HK-2 (cell line): ENCODE data around the gene TRMT6.

Source experiments
- DNase-seq: peaks from one replicate; pipeline ENCODE4 v3.0.0-alpha.2; 2018; ENCODE audit not compliant: unreplicated experiment

The TRMT6 gene

GRCh38 chr20:5949943-5950270, 426 bp downstream of the TRMT6 start:
- no peak for DNase-seq

DNA sequence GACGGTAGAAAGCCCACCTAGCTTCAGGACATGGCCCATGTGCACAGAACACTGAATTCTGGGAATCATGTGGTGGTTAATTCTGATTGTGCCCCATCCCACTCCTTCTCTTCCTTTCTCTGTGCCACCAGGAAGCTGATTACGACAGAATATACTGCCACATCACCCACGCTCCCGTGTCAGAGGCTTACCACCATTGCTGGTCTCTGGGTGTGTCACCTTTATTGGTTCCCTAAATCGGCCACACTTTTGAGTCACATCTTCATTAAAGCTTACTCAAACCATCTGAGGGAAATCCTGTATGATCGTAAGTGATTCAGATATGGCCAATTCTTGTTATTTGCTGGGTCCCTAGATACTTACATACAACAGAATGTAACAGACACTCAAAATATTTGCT, 3.1 kb downstream of the TRMT6 start:
- DNase-seq, result no peak

DNA sequence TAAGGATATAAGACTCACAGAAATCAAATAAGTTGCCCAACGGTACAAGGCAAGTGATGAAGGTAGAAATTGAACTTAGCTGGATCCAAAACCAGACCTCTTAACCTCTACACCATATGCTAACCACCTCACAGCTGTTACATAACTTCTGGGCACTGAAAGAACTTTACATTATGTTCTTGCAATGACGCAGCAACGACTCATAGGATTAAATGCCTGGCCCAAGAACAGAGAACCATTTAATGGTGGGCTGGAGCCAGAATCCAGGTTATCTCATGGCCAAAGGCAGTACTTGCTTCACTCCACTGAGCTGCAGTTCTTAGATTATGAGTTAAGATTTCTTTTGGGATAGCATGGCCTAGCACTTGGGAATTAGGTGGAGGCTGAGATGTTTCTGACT, 4.4 kb downstream of the TRMT6 start:
- no peak for DNase-seq

DNA sequence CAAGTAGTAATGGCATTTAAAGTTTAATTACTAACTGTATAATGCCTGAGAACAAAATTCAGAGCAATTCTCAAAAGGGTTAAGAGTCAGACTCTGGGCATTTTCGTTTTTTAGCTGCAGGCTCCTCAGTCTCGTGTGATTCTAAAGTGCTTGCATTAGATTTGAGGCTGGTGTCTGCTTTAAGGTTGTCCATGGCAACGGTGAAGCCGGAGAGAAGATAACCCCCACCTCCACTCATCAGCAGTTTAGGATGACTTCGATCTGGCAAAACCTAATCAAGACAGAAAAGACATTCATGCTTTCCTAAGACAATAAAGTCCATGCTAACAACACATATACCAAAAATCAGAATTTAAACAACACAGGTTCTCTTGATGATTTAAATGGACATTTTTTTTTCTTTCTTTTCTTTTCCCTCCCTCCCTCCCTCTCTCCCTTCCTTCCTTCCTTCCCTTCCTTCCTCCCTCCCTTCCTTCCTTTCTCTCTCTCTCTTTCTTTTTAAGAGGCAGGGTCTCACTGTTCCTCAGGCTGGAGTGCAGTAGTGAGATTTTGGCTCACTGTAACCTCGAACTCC, 11.8 kb downstream of the TRMT6 start:
- DNase-seq, result no peak

DNA sequence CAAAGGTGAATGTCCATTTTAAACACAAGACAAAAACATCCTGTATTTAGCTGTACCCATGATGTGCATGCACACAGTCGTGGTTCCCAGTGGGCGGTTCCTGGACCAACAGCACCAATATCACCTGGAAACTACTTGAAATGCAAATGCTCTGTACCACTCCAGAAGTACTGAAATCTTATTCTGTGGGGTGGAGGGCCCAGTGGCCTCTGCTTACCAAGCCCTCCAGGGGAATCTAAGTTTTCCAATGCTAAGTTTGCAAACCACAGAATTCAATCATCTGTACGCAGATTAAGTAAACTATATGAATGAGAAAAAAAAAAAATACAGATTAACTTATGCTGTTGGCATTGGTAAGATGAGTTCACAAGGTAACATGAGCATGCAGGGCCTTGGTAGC, 14.1 kb downstream of the TRMT6 start:
- no peak for DNase-seq

- DNase-seq, result no peak
These were observed 14.9 kb downstream of the TRMT6 start for GRCh38 chr20:5935384-5935783.

- DNase-seq, result no peak
These were observed 16.4 kb downstream of the TRMT6 start for GRCh38 chr20:5933802-5934436.

DNA sequence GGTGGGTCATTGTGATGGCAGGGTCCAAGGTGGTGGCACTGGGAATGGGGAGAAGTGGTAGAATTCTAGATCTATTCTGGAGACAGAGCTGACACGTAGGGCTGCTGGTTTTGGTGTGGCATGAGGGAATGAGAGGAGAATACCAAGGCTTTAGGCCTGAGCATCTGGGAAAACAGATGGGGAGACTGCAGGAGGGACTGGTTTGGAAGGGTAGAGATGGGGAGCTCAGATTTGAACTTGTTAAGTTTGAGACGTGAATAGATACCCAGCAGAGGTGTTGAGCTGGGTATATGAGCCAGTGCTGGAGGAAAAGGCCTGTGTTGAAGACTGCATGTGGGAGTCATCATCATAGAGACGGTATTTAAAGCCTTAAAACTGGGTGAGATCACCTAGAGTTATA, 17.5 kb downstream of the TRMT6 start:
- no peak for DNase-seq

GRCh38 chr20:5931411-5931810, 18.9 kb downstream of the TRMT6 start:
- DNase-seq, result no peak

DNA sequence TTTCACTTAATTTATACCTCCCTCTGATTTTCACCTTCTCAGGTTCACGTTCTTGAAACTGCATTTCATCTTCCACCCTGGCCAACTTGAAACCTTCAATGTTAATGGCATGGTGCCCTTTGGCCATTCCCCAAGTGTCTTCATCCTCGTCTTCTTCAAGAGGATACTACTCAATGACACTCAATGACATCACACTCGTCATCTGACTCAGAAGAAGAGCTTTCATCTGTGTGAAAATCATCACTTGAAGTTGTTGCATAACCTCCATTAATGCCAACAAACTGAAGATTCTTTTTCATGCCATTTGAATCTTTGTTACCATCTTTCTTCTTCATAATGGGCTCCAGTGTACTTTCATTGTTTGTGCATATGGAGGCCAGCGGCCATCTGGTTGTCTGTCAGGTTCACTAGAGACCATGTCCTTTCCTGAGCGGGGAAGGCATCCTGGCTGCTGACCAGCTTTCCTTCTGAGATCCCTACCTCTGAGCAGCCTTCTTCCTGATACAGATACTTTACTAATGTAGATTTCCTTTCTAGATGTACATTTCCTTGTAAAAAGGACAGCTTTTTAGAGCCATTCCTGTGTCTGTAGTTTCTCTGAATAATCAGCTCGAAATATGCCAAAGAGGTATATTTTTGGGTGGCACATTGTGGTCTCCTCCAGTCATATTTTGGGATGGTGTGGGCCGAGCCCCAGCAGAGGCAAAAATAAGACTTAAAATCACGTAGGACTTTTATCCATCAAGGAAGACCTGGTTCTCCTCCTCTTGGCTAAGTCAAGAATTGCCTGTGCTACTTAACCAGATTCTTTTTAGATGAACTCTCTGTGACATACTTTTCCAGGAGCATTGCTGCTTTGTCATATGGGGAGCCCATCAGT, 21.3 kb downstream of the TRMT6 start:
- no peak for DNase-seq

- DNase-seq, result no peak
These were observed 22.4 kb downstream of the TRMT6 start for GRCh38 chr20:5927749-5928462.

GRCh38 chr20:5925551-5925950, 24.8 kb downstream of the TRMT6 start:
- DNase-seq, result no peak

GRCh38 chr20:5923493-5923892, 26.8 kb downstream of the TRMT6 start:
- DNase-seq, result no peak

GRCh38 chr20:5920581-5920980, 29.8 kb downstream of the TRMT6 start:
- no peak for DNase-seq

DNA sequence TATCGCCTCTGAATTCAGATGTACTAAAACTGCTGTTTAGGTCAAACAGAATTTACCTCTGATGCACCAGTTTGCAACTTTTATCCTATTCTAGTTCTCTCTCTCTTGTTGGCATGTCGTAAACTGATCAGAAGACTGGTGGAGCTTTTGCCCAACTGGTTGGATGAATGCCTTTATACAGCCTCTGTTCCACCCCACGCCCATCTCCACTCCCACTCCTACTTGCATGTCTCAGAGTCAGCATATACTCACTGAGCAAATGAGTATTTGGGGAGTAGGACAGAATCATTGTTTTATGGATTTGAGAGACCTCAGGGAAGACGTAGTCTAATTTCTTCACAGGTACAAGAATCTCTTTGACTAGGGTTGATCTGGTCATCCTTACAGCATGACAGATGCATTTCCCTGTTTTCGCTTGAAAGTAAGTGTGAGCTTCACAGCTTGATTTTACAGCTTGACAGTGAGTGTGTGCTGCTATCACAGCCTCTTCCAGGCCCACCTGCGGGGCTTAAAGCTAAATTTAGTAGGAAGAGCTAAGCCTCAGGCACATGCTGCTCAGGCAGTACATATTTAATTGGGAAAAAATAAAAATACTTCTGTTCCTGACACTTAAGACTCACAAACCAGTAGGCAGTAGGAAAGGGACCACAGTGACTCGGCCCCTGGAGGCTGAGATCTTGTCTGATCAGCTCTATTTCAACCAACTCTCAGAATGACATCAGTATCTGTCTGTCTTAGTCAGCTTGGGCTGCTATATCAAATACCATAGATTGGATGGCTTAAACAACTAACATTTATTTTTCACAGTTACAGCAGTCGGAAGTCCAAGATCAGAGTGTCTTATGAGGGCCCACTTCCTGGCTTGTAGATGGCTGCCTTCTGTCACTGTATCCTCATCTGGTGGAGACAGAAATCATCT, 30.4 kb downstream of the TRMT6 start:
- no peak for DNase-seq

DNA sequence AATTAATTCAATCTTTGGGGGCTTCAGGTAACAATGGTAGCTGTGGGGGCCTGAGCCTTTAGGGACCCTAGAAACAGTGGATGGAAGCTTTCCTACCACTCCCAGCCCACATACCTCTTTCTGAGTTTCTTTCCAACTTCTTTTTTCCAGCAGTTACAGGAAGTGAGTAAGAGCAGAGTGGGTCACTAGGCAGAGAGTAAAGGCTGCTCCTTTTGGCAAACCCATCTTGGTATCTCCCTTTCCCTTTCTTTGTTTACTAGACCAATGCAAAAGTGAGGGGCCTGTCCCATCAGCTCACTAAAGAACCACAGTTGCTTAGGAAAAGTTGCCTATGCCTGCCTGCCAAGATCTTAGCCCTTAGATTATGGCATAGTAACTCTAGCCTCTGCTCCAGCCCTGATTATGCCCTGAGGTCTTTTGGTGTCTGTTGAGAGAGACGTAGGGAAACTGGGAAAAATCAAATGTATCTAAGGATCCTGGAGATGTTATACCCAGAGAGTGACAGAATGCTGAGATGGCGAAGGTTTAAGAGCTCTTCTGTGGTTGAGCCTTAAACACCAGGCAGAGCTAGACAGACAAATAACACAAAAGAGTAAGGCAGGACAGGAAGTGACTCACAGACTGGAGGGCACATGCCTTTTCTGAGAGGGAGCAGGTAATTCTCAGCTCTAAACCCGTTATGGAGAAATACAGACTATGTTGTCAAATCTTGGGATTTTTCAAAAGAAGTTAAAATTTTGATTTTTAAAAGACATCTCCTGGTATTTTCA, 31.3 kb downstream of the TRMT6 start:
- peak; percentile 35 for DNase-seq

DNA sequence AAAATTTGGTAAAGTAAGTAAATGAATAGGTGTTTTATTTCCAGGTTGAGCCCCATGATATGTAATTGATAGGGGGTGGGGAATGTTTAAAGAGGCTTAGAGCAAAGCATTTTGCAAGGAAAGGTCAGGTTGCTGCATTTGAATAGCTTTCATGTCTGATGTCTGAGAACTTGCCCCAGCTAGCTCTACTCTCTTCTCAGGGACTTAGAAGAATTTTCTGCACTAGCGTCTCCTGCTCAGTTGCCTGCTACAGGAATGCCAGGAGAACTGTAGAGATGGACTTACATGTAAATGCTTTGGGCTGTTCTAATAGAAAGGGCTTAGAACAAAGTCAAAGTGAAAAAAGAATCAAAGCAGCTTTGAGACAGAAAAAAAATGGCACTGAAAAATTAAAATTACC, 35.5 kb downstream of the TRMT6 start:
- no peak for DNase-seq

- DNase-seq, result no peak
These were observed 37.2 kb downstream of the TRMT6 start for GRCh38 chr20:5913166-5913565.

GRCh38 chr20:5910186-5910585, 40.1 kb downstream of the TRMT6 start:
- no peak for DNase-seq

GRCh38 chr20:5908981-5909380, 41.4 kb downstream of the TRMT6 start:
- DNase-seq, result no peak

DNA sequence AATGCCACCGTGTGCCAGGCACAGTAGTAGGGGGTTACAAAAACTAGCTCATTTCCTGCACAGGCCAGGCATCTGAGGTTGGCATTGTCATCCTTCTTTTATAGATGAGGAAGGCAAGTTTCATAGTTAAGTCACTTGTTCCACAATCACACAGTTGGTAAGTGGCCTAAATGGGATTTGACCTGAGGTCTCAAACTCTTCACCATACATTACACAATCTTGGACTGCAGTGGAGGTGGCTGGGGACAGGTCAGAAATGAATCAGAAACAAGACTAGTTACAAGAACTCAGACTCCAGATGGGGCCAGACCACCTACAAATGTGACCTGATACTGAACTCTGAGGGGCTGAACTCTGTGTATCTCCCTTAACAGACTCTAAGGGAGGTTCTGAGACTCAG, 49.4 kb downstream of the TRMT6 start:
- no peak for DNase-seq
